ENCODE results near the gene STRN.
"Not testable (repeated sequence)": the region's sequence is repeated elsewhere in the genome, so short reads cannot be mapped to it uniquely, and the experiment has no call there.

Gene STRN

DNA sequence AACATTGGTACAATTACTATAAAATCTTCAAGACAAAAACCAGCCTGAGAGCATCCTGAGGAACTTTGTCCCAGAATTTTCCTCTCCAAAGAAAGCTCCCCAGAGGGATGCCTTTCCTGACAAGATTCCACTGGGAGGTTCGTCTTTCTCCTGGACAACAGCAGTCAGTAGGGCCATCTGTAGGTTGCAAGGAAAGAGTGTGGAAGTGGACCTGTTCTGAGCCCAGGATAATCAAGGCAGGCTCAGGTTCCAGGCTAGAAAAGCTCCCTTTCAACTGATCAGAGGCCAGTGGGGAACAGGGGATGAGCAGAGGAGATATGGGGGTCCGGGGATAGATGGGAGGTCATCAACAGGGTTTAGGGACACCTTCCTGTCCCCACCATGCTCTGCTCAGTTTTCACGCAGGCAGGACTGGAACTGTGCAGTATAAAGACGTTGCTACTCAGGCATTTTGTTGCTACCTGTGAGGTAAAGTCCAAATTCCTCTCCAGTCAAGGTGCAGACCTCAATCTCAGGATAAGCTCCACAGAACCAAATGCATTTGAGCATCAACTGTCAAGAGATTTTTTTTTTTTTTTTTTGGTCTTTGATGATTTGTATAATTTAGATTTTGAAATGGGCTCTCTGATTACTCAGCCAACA, 126.2 kb downstream of the STRN start:
- no peak for DNase-seq (ENCODE audit: low spot score)

DNA sequence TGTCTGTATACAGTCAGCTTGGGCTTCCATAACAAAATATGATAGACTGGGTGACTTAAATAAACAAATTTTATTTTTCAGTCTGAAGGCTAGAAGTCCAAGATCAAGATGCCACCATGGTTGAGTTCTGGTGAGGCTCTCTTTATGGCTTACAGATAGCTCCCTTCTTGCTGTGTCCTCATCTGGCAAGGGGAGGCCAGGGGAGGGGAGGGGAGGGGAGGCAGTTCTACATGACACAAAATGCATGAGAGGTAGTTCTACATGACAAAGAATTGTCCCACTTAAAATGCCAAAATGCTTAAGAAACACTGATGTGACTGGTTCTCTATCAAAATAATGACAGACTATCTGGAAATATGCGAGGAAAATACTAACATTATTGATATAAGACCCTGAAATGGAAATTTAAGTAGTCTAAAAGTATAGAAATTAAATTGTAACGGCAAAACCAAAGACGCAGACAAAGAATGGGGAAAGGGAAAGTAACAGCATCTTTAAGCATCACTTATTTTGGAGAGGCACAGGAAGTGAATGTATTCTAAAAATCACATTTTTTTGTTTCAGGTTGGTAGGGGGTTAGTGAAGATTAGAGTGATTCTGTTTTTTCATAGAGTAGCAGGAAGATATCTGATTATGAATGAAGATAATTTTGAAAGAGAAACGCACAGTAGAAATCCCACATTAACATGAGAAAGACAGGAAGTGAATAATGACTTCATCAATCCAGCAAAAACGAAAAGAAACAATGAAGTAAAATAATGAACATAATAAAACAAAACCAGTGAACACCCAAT, 131.4 kb downstream of the STRN start:
- DNase-seq (ENCODE audit: low spot score) = no peak

DNA sequence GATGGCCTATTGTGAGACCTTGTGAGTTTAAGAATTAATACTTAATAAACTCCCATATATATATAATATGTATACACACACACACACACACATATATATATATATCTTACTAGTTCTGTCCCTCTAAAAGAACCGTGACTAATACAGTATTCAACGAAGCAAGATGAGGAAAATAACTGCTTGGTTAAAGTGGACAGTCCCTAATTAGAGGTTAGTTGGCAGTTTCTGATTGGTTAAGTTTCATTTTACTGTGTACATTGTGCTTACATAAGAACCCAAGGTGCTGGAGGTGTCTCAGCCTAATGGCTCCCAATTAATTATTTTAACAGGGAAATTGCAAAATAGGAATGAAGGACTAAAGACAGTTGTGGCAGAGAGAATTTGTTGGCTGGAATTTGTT, 132.1 kb downstream of the STRN start:
- no peak for DNase-seq (ENCODE audit: low spot score)

DNA sequence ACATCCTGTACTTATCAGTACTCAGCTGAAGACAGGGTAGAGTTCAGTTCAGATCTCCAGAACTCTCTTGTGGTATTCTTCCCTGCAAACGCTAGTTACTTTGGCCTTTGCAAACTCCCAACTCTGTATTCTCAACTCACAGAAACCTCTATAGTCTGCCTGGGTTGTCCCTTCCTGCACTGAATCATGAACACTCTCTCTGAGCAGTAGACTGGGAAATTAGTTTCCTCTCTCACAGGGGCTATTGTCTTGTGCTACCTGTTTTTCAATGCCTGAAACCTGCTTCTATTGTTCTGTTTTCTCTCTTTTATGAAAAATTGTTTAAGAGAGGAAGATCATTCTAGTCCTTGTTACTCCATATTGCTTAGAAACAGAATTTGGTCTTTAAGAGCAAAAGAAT, 135.2 kb downstream of the STRN start:
- DNase-seq (ENCODE audit: low spot score) = no peak

DNA sequence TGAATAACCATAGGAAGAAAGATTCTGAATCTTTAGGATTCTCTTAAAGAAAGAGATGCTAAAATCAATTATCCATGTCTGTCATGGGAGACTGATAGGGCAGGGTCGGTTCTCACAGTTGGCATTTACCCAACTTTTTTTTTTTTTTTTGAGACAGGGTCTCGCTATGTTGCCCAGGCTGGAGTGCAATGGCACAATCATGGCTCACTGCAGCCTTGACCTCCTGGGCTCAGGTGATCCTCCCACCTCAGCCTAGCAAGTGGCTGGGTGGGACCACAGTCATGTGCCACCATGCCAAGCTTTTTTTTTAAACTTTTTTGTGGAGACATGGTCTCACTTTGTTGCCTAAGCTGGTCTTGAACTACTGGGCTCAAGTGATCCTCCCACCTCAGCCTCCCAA, 141.7 kb downstream of the STRN start:
- DNase-seq (ENCODE audit: low spot score) = not testable (repeated sequence)

DNA sequence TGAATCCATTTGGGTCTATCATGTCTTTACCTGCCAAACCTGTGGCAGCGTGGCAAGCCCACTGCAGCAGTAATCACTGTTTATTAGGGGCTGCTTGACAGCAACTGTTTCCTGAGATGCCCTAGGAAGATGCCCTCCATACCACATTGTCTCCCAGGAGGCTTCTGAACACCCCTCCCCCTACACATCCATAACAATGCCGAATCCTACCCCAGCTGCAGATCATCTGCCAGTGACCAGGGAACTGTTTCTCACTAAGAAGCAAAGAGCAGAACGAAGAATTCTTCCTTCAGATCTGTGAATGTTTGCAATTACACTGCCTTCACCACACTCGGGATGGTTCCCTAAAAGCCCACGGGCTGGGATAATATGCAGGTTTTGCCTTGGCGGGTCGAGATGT, 142.1 kb downstream of the STRN start:
- no peak for DNase-seq (ENCODE audit: low spot score)

DNA sequence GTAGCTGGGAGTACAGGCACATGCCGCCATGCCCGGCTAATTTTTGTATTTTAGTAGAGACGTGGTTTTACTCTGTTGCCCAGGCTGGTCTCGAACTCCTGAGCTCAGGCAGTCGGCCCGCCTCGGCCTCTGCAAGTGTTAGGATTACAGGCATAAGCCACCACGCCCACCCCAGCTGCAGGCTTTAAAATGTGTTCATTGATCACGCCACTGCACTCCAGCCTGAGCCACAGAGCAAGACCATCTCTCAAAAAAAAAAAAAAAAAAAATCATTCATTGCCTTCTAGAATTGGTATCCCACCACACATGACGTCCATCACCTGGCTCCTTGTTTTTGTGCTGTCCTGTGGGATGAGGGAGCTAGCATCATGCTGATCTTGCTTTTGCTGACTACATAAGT, 142.5 kb downstream of the STRN start:
- DNase-seq (ENCODE audit: low spot score) = no peak

DNA sequence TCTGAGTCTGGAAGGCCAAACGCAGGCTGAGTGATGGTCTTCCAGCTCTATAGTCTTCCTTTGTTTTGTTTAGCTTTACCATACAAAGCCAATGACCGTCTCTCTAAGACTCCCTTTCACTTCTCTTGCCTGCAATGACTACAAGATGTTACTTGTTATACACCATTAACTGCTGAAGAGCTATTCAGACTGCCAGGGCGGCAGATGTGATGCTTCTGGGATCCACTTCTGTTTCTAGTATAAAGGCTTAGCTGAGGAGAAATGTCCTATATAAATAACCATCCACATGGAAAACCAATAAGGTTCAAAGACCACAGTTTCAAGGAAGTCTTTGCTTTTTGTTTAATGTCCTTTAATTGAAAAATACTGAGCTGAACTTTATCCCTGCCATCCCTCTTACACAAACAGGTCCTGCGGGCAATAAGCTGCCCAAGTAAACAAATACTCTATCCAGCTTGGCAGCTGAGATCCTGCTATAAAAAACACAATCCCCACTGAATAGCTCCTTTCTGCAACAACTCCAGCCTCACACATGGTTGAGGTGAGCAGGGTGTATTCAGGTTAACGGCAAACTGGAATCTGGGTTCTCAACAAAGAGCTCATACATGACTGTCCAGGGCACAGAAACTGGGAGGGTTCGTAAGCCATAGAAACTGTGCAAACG, 145.3 kb downstream of the STRN start:
- DNase-seq (ENCODE audit: low spot score) = no peak

DNA sequence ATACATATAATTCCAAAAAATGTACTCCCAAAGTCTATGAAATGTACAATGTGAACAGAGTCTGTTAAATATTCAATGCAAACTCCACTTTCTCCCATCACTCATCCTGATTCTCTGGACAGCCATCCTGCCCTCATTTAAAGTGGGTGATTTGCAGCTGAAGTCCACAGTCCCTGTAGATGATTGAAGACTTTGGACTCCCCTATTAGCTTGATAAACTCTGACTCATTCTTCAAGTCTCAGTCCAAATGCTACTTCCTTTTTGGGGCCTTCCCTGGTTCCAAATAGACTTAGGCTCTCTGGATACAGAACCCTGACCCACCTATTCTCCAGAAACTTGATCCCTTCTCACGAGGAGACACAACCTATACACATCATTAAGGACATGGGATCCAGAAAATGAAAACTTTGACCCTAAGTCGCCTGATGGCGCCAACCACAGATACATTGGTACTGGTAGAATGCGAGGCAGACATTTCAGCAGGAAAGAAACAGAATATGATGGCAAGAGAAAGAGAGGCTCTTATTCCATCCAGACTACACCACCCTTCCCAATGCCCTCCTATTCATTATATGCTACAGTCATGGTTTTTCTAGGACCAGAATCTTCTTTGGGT, 147.1 kb downstream of the STRN start:
- no peak for DNase-seq (ENCODE audit: low spot score)

DNA sequence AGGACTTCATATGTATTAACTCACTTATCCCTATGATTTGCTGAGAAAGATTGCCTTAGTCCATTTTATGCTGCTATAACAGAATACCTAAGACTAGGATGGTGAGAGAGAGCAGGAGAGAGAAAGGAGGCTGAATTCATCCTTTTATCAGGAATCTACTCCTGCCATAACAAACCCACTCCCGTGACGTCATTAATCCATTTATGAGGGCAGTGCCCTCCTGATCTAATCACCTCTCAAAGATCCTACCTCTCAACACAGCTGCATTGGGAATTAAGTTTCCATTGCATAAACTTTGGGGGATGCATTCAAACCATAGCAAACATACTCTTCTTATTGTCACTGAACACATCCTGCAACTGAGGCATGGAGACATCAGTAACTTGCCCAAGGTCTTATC, 147.8 kb downstream of the STRN start:
- no peak for DNase-seq (ENCODE audit: low spot score)

DNA sequence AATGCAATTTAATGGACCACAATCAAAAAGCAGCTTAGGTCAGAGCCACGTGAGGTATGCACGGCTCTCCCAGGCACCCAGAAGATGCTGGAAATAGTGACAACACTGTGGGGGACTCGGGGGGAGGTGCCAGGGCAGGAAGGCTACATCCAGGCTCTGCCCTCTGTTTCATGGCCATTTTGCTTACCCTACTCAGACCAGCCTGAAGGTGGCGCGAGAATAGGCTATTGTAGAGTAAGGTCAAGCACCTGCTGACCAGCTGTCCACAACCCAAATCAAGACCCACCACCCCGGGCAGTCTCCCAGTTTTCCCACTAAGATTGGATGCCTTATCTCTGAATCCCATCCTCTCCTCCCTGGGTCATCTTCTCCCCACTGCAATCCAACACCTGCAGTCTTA, 154.1 kb downstream of the STRN start:
- no peak for DNase-seq (ENCODE audit: low spot score)

DNA sequence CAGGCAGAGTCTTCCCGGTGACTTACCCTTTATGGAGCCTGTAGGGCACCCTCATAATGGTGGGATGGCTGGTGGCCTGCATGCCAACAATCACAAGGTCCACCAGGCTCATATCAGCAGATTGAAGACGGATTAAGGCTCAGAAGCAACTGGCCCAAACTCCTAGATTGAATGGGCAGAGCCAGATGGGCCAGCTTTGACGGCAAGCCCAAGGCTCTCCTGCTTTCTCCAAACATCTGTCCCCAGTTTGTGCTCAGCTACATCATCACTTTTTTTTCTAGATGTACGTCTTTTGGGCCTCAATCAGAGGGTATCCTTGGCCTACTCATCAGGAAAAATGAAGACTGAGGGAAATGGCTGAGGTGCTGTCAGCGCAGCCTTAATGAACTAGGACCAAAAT, 155.3 kb downstream of the STRN start:
- DNase-seq (ENCODE audit: low spot score) = no peak

DNA sequence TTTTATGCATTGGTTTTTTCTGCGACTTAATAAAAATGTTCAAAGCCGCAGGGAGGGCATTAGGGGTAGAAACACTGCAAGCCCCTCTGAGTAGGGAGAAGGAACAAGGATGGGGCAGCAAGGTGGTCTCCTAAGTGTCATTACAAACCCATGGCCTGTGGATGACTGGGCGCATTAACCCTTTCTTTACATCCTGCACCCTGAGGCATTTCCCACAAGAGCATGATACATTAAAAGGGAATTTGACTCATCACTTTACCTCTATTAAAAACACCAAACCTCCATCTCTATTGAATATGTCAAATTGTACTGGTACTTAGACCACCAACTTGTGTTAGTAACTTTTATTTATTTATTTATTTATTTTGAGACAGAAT, 157.3 kb downstream of the STRN start:
- DNase-seq (ENCODE audit: low spot score) = no peak

DNA sequence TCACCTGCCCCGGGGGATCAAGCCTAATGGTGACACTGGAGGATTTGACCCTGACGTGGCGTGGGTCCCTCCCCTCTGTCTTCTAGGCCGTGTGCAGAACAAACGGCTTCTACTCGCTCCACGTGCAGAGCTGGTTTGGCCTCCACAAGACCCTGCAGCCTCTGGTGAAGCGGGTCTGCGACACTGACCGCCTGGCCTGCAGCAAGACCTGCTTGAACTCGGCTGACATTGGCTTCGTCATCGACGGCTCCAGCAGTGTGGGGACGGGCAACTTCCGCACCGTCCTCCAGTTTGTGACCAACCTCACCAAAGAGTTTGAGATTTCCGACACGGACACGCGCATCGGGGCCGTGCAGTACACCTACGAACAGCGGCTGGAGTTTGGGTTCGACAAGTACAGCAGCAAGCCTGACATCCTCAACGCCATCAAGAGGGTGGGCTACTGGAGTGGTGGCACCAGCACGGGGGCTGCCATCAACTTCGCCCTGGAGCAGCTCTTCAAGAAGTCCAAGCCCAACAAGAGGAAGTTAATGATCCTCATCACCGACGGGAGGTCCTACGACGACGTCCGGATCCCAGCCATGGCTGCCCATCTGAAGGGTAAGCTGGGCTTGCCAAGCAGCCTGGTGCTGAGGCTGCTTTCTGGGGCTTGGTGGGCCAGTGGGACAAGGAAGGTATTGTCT, 157.8 kb downstream of the STRN start:
- DNase-seq (ENCODE audit: low spot score) = no peak

DNA sequence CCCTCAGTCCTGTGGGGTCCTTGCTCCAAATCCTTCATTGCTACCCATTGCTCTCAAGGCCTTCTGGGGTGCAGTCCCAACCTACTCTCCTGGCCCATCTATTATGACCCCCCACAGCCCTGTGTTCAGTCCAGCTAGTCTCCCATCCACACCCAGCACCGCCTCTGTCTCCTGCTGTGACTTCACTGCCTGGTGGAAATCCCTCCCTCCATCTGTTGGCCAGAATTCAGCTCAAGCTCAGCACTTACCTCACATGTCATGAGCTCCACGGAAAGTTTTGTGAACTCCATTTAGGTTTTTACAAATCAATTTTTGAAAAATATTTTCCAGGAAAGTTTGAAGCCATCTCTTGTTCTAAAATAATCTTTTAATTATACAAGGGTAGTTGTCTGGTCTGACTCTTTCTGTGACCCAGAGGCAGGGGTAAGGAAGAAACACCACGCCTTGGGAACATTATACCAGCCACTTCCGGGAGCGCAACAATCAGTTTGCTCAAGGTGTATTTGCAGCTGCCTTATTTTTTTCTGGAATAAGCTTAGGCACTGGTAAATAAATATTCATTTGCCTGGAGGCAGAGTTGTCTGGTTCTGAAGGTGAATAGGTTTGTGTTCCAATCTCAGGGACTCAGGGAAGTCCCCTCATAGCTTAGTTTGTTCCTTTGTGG, 159.0 kb downstream of the STRN start:
- DNase-seq (ENCODE audit: low spot score) = no peak

DNA sequence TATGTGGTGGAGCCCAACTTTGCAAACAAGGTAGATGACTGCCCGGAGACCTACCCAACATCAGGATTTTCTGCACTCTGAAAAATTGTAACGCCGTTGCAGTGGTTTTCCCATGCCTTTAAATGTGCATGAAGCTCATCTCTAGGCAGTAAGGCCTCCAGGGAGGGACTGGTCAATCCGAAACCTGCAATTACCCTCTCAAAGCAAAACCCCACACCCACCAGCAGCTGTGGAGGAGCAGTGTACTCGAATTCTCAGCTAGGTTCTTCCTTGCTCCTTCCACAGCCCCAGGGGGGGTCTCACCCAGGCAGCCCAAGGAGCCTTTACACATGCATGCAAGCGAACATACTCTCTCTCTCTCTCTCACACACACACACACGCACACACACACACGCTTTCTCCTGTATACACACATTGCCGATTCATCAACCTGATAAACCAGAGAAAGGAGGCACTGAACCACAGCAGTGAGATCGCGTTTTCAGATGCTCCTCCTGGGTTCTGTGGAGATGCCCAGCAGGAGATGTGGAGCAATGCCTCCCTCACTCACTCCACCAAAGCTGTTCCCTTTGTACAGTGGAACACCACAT, 160.6 kb downstream of the STRN start:
- no peak for DNase-seq (ENCODE audit: low spot score)

DNA sequence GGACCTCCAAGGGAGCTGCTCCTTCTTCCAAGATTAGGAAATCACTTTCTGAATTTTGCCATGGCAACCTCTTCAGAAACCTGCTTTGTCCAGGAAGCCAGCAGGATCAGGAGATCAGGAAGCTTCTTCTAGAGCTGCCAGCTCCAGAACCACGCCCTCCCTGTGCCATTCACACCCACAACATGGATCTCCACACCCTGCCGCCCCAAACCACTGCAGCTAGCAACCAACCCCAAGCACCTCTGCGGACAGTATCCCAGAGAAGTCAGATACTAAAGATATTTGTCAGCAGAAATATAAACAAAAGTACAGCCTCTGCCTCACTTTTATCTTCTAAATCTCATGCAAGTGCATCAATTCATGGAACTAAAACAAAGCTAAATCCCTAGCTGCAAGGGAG, 163.4 kb downstream of the STRN start:
- DNase-seq (ENCODE audit: low spot score) = no peak

DNA sequence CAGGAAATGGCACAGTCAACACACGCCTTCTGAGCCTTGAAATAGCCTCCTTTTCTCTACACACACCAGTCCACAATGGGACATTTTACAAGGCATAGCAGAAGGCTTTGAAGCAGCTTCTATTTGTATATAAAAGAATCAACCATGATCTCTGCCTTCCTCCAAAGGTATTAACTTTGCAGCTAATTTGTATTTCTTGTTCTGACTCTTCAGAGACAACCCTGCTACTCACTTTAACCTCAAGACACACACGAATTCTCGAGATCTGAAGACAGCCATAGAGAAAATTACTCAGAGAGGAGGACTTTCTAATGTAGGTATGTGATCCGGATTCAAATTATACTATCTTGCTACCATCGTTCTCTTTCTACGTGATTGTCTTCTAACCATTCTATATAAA, 165.2 kb downstream of the STRN start:
- DNase-seq (ENCODE audit: low spot score) = no peak

DNA sequence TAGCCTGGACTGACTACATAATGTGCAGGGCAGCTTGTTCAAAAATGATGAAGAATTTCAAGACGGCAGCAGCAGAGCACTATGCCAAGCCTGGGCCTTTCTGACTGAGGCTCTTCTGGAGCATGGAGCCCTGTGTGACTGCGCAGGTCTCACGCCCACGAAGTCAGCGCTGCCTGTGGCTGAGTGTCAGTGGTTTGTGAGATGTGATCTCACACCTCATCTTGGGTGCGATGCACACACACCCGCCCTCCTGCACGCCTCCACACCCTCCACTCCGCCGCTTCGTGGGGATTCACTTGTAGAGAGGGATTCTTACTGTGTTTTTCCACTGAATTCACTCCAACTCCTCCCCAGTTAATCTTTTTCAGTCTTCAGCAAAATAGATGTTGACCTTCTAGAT, 166.0 kb downstream of the STRN start:
- no peak for DNase-seq (ENCODE audit: low spot score)

DNA sequence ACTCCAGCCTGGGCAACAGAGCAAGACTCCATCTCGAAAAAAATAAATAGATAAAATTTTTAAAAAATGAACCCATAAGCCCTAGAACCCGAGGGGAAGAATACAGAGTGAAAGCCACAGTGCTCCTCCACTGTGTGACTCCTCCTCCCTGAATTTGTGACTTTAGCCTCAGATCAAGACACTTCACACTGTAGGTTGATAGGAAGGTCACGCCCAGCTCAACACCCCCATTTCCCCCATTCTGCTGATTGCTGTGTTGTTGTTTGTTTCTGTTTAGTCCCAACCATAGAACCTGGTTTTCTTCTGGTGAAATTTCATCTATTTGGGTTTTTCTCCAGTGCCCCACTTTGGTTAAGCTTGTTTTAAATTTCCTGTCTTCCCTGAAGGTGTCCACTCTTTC, 167.6 kb downstream of the STRN start:
- no peak for DNase-seq (ENCODE audit: low spot score)

DNA sequence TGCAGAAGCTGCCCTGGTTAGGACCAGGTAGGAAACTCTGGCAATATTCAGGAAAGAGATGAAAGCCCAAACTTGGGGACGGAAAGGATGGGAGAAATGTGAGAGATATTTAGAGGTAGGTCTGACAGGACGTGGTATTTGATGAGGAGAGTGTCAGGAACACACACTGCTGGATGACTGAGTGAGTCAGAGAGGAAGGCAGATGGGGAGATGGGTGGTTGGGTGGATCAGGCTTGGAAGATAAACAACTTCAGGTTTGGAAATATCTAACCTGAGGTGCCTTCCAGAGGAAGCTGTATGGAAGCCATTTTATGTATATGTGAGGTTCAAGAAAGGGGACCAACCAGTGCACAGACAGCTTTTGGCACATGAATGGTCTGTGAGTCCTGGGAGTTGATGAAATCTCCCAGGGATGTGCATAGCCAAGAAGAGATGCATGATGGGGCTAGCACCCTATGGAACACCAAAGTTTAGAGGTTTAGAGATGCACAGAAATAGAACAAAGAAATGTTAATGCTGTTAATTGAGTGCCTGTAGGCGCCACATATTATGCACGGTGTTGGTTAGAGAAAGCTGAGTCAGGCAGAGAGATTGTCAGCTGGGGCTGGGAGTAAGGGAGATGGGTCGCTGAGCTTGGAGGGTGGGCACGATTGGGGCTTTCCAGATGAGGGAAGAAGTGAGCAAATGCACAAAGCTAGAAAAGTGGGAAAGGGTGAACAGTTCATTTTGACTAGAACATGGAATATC, 168.8 kb downstream of the STRN start:
- DNase-seq (ENCODE audit: low spot score) = no peak
